A673 (cell line): Measurements from ENCODE around the gene WBP2. TPM values are rescaled to one million over a fixed set of nuclear protein-coding genes. Genes with fewer than 3 reads are reported as not detected.
"Not testable (repeated sequence)": the region's sequence is repeated elsewhere in the genome, so short reads cannot be mapped to it uniquely, and the experiment has no call there.

Experiments used
- BruUV-seq: library from RNA; stranded (reverse); fragments of 400-500 nt; replicated peaks from 2 replicates; lab custom pipeline; 2021; lab: Mats Ljungman, UMichigan
- CTCF ChIA-PET: fragments of 300-600 bp; sonication (Branson Sonifier 250); formaldehyde crosslinking; loops from one replicate; lab custom pipeline; 2022; ENCODE audit warnings: antibody characterized with exemption; lab: Charles Lee
- POLR2A ChIA-PET: fragments of 300-600 bp; sonication (Branson Sonifier 250); formaldehyde crosslinking; loops from one replicate; lab custom pipeline; 2022; ENCODE audit warnings: antibody characterized with exemption; ENCODE audit not compliant: low non-redundant PET; lab: Charles Lee
- DNase-seq: peaks from one replicate; pipeline ENCODE4 v3.0.0-alpha.2; 2015; ENCODE audit warnings: low spot score
- H3K27ac ChIP-seq: fragments of 200-600 bp; sonication (generic); 2 replicates; pipeline ENCODE4 v1.5.1; 2016; ENCODE audit warnings: mixed run types, low read depth, mild to moderate bottlenecking, mixed read lengths, antibody characterized with exemption, low read length; ENCODE audit not compliant: poor library complexity, severe bottlenecking
- H3K27me3 ChIP-seq: fragments of 200-600 bp; sonication (generic); replicated peaks from 2 replicates; pipeline ENCODE4 v1.6.1; 2017; ENCODE audit warnings: mixed run types, low read depth, mild to moderate bottlenecking, mixed read lengths, antibody characterized with exemption, low read length; ENCODE audit not compliant: insufficient read depth, poor library complexity
- H3K36me3 ChIP-seq: fragments of 200-600 bp; sonication (generic); 2 replicates; pipeline ENCODE4 v1.6.1; 2016; ENCODE audit warnings: mixed run types, mild to moderate bottlenecking, mixed read lengths, antibody characterized with exemption, low read length; ENCODE audit not compliant: insufficient read depth, poor library complexity, severe bottlenecking
- H3K4me1 ChIP-seq: fragments of 200-600 bp; sonication (generic); 2 replicates; pipeline ENCODE4 v1.6.1; 2017; ENCODE audit warnings: mixed run types, mild to moderate bottlenecking, mixed read lengths, antibody characterized with exemption, low read length; ENCODE audit not compliant: insufficient read depth, poor library complexity, severe bottlenecking
- H3K4me3 ChIP-seq: fragments of 200-600 bp; sonication (generic); 2 replicates; pipeline ENCODE4 v1.5.1; 2016; ENCODE audit warnings: low read depth, mixed run types, mild to moderate bottlenecking, mixed read lengths, low read length; ENCODE audit not compliant: poor library complexity, severe bottlenecking
- H3K9me3 ChIP-seq: fragments of 200-600 bp; sonication (generic); 2 replicates; pipeline ENCODE4 v1.6.1; 2016; ENCODE audit warnings: mixed run types, low read depth, mild to moderate bottlenecking, mixed read lengths, antibody characterized with exemption, low read length; ENCODE audit not compliant: poor library complexity, severe bottlenecking
- CTCF ChIP-seq: fragments of 300-800, 200-600 bp; sonication (generic); conservative IDR thresholded peaks from 2 replicates; pipeline ENCODE4 v1.5.1; 2017; ENCODE audit warnings: low read depth, mild to moderate bottlenecking, antibody characterized with exemption, low read length, moderate library complexity, mixed read lengths
- EZH2 ChIP-seq: fragments of 200-600 bp; sonication (generic); IDR thresholded peaks from 2 replicates; pipeline ENCODE4 v1.6.1; 2017; ENCODE audit warnings: borderline replicate concordance, low read depth, mild to moderate bottlenecking, mixed read lengths, antibody characterized with exemption, low read length; ENCODE audit not compliant: poor library complexity, severe bottlenecking
- intact Hi-C: fragments of 100-400 bp; cut with micrococcal nuclease; formaldehyde crosslinking; loops from one replicate; pipeline ENCODE4 v1.10.0; 2022; ENCODE audit not compliant: unreplicated experiment
- total RNA-seq: library from RNA; stranded (reverse); gene quantifications from 2 replicates; pipeline ENCODE4 v1.2.3, GENCODE V29; 2021

Gene WBP2
- total RNA-seq, 1 experiment from 2014 or later = 70.3 TPM

GRCh38 chr17:75891022-75891604 lies 36.0 kb upstream of the WBP2 start:
- intact Hi-C loops = no loop called here
- H3K36me3 ChIP-seq = peaks cover 21% of the 10 kb centered on the region
- DNase-seq = no peak
- no TSS peak for BruUV-seq
- H3K27ac ChIP-seq = no peak overlapping the region
- POLR2A ChIA-PET = no interaction called here
- H3K4me3 ChIP-seq = no peak overlapping the region
- CTCF ChIA-PET = no interaction called here
- H3K27me3 ChIP-seq = no peaks in the 10 kb centered on the region
- H3K9me3 ChIP-seq = no peaks in the 10 kb centered on the region
- TF ChIP-seq CTCF (no peak), EZH2 (no peak)
- peaks cover 10% of the 10 kb centered on the region for H3K4me1 ChIP-seq

- Histone ChIP-seq H3K9me3 (no peaks in the 10 kb centered on the region), H3K27ac (no peak overlapping the region), H3K27me3 (no peaks in the 10 kb centered on the region), H3K36me3 (peaks cover 21% of the 10 kb centered on the region), H3K4me3 (no peak overlapping the region), H3K4me1 (no peaks in the 10 kb centered on the region)
- intact Hi-C loops = no loop called here
- no peak for TF ChIP-seq EZH2
- TF ChIP-seq CTCF = no peak
- no peak for DNase-seq
- ChIA-PET POLR2A (no interaction called here), CTCF (no interaction called here)
- no TSS peak for BruUV-seq
These were observed 34.3 kb upstream of the WBP2 start for GRCh38 chr17:75889454-75889853.

GRCh38 chr17:75888484-75888883 lies 33.3 kb upstream of the WBP2 start:
- Histone ChIP-seq H3K4me1 (no peaks in the 10 kb centered on the region), H3K36me3 (peaks cover 21% of the 10 kb centered on the region), H3K4me3 (no peak overlapping the region), H3K27ac (no peak overlapping the region), H3K9me3 (no peaks in the 10 kb centered on the region), H3K27me3 (no peaks in the 10 kb centered on the region)
- no TSS peak for BruUV-seq
- intact Hi-C loops = no loop called here
- ChIA-PET CTCF (interaction anchor here (0.6 kb wide), 1 partner anchor 117 kb away, joined by 11 read pairs; no protein-coding TSS in a partner anchor), POLR2A (no interaction called here)
- TF ChIP-seq EZH2 (no peak), CTCF (no peak)
- DNase-seq = no peak

- CTCF ChIA-PET, DNase-seq, H3K4me1 ChIP-seq, H3K9me3 ChIP-seq, intact Hi-C loops, H3K27me3 ChIP-seq, H3K4me3 ChIP-seq, H3K36me3 ChIP-seq, H3K27ac ChIP-seq, BruUV-seq, POLR2A ChIA-PET: not testable (repeated sequence)
These were observed 30.7 kb upstream of the WBP2 start for GRCh38 chr17:75885860-75886259.
